SK-N-SH (cell line): ENCODE results near the gene PDK2. TPM values are rescaled to one million over a fixed set of nuclear protein-coding genes. Genes with fewer than 3 reads are reported as not detected.

Experiments used
- CTCF ChIA-PET: fragments of 300-600, 350-600 bp; formaldehyde crosslinking; extraction: SDS; loops from one replicate; lab custom pipeline; 2021; lab: Yijun Ruan, JAX
- POLR2A ChIA-PET: fragments of 350-600 bp; sonication (Branson Sonifier 250); formaldehyde crosslinking; extraction: SDS; loops from one replicate; lab custom pipeline; 2020; ENCODE audit warnings: antibody characterized with exemption, inconsistent platforms; lab: Yijun Ruan, JAX
- DNase-seq: peaks from one replicate; pipeline ENCODE4 v3.0.0; 2012
- H2AFZ ChIP-seq: fragments of 200-600 bp; sonication (generic); 2 replicates; pipeline ENCODE4 v1.8.1; 2016; ENCODE audit warnings: antibody characterized with exemption, mild to moderate bottlenecking, low read depth
- H3F3A ChIP-seq: fragments of 200-600 bp; sonication (generic); replicated peaks from 2 replicates; pipeline ENCODE3; 2016; ENCODE audit warnings: antibody characterized with exemption, mild to moderate bottlenecking; ENCODE audit not compliant: insufficient read depth
- H3K27ac ChIP-seq, 2 experiments: fragments of 200-500 bp in 1 of 2; fragments of 200-600 bp in 1 of 2; sonication (Bioruptor generic) in 1 of 2; sonication (generic), shearing (Covaris generic) in 1 of 2; 2 replicates each; pipeline versions ENCODE4 v1.5.1 to v1.6.1; 2014 to 2016; ENCODE audit warnings: low read depth in 2 of 2, inconsistent platforms in 1 of 2, low read length in 1 of 2, mild to moderate bottlenecking in 1 of 2, mixed read lengths in 1 of 2
- H3K27me3 ChIP-seq: fragments of 200-600 bp; sonication (generic), shearing (Covaris generic); 2 replicates; pipeline ENCODE4 v1.6.1; 2016; ENCODE audit warnings: mixed run types; ENCODE audit not compliant: insufficient read depth
- H3K36me3 ChIP-seq, 2 experiments: fragments of 200-500 bp in 1 of 2; fragments of 200-600 bp in 1 of 2; sonication (Bioruptor generic) in 1 of 2; sonication (generic) in 1 of 2; replicated peaks in 1 of 2; 2 replicates each; pipeline versions ENCODE3 to v1.5.1; 2014 to 2016; ENCODE audit warnings: low read length in 1 of 2, mild to moderate bottlenecking in 1 of 2; ENCODE audit not compliant: insufficient read depth in 2 of 2, control insufficient read depth in 1 of 2
- H3K4me1 ChIP-seq, 2 experiments: fragments of 200-500 bp in 1 of 2; fragments of 200-600 bp in 1 of 2; sonication (Bioruptor generic) in 1 of 2; sonication (generic), shearing (Covaris generic) in 1 of 2; 2 replicates each; pipeline versions ENCODE4 v1.5.1 to v1.6.1; 2014 to 2016; ENCODE audit warnings: low read depth in 1 of 2, low read length in 1 of 2, mixed run types in 1 of 2; ENCODE audit not compliant: insufficient read depth in 2 of 2, control insufficient read depth in 1 of 2
- H3K4me2 ChIP-seq: fragments of 200-600 bp; sonication (generic), shearing (Covaris generic); 2 replicates; pipeline ENCODE4 v1.6.1; 2017; ENCODE audit warnings: mixed run types
- H3K4me3 ChIP-seq, 2 experiments: fragments of 200-500 bp in 1 of 2; fragments of 200-600 bp in 1 of 2; sonication (Bioruptor generic) in 1 of 2; sonication (generic), shearing (Covaris generic) in 1 of 2; 2 replicates each; pipeline versions ENCODE4 v1.5.1 to v1.8.1; 2014 to 2016; ENCODE audit warnings: low read depth in 2 of 2, inconsistent platforms in 1 of 2, low read length in 1 of 2, mild to moderate bottlenecking in 1 of 2, mixed read lengths in 1 of 2, moderate library complexity in 1 of 2
- H3K79me2 ChIP-seq: fragments of 200-600 bp; sonication (generic); 2 replicates; pipeline ENCODE4 v1.8.1; 2017; ENCODE audit warnings: mild to moderate bottlenecking; ENCODE audit not compliant: insufficient read depth
- H3K9ac ChIP-seq: fragments of 200-600 bp; sonication (generic); 2 replicates; pipeline ENCODE4 v1.6.1; 2017; ENCODE audit warnings: mixed run types
- H3K9me2 ChIP-seq: fragments of 200-600 bp; sonication (generic); 2 replicates; pipeline ENCODE4 v1.6.1; 2017; ENCODE audit warnings: mixed run types
- H3K9me3 ChIP-seq: fragments of 200-600 bp; sonication (generic); 2 replicates; pipeline ENCODE4 v1.6.1; 2017; ENCODE audit warnings: mixed run types, mild to moderate bottlenecking, moderate library complexity
- H4K20me1 ChIP-seq: fragments of 200-600 bp; sonication (generic); 2 replicates; pipeline ENCODE4 v1.6.1; 2017; ENCODE audit warnings: mild to moderate bottlenecking, mixed run types; ENCODE audit not compliant: insufficient read depth
- ELF1 ChIP-seq: IDR thresholded peaks from 2 replicates; pipeline ENCODE4 v1.4.0; 2012
- EP300 ChIP-seq, 2 experiments: IDR thresholded peaks; 2 replicates each; pipeline versions ENCODE4 v1.4.0 to v1.6.1; 2012; ENCODE audit warnings: borderline replicate concordance in 1 of 2, low read depth in 1 of 2, low read length in 1 of 2
- FOXJ3 ChIP-seq: sonication (generic); formaldehyde crosslinking; IDR thresholded peaks from 2 replicates; pipeline ENCODE4 v1.5.1; 2020; ENCODE audit warnings: mild to moderate bottlenecking, missing genetic modification reagents
- FOXM1 ChIP-seq: IDR thresholded peaks from 2 replicates; pipeline ENCODE4 v1.4.0; 2012; ENCODE audit warnings: low read depth, mild to moderate bottlenecking
- JUND ChIP-seq: IDR thresholded peaks from 2 replicates; pipeline ENCODE4 v1.4.0; 2012
- MEF2A ChIP-seq: IDR thresholded peaks from 2 replicates; pipeline ENCODE4 v1.4.0; 2012; ENCODE audit warnings: low read depth, borderline replicate concordance
- MXI1 ChIP-seq: IDR thresholded peaks from 2 replicates; pipeline ENCODE4 v1.6.1; 2012; ENCODE audit warnings: mild to moderate bottlenecking, low read depth, low read length, improper control_type of control experiment
- NRF1 ChIP-seq: IDR thresholded peaks from 2 replicates; pipeline ENCODE4 v1.6.1; 2012; ENCODE audit warnings: low read depth, mild to moderate bottlenecking, low read length
- POLR2AphosphoS5 ChIP-seq: IDR thresholded peaks from 2 replicates; pipeline ENCODE4 v1.6.1; 2012; ENCODE audit warnings: low read depth, low read length
- RCOR1 ChIP-seq: fragments of 150-350 bp; IDR thresholded peaks from 2 replicates; pipeline ENCODE4 v1.6.1; 2017; ENCODE audit warnings: antibody characterized with exemption, low read length
- RFX5 ChIP-seq: IDR thresholded peaks from 2 replicates; pipeline ENCODE4 v1.6.1; 2012; ENCODE audit warnings: mild to moderate bottlenecking, improper control_type of control experiment, low read length
- RXRA ChIP-seq: IDR thresholded peaks from 2 replicates; pipeline ENCODE4 v1.4.0; 2012; ENCODE audit warnings: low read depth, mild to moderate bottlenecking, borderline replicate concordance
- SMC3 ChIP-seq: IDR thresholded peaks from 2 replicates; pipeline ENCODE4 v1.6.1; 2012; ENCODE audit warnings: low read depth, low read length, improper control_type of control experiment
- WGBS: methylation state at CpG from one replicate; pipeline ENCODE4 v1.1.6; 2017; ENCODE audit warnings: low lambda C conversion rate; 5-methylcytosine and 5-hydroxymethylcytosine counted together
- polyA plus RNA-seq, 3 experiments: library from polyadenylated mRNA; depleted of rRNA; stranded (reverse); fragments of >200 nt; gene quantifications; 2 replicates each; pipeline ENCODE4 v1.2.3, GENCODE V29; 2012
- TF ChIP-seq, protein P1 (sequence below): fragments of 200-600 bp; sonication (generic); IDR thresholded peaks from 2 replicates; pipeline ENCODE4 v1.6.1; 2017; ENCODE audit warnings: antibody characterized with exemption, mild to moderate bottlenecking, moderate library complexity
- TF ChIP-seq, protein P2 (sequence below): IDR thresholded peaks from 2 replicates; pipeline ENCODE4; 2012
- TF ChIP-seq, protein P3 (sequence below): IDR thresholded peaks from 2 replicates; pipeline ENCODE4 v1.4.0; 2012; ENCODE audit warnings: low read depth
- TF ChIP-seq, protein P4 (sequence below): fragments of 150-350 bp; IDR thresholded peaks from 2 replicates; pipeline ENCODE4 v1.6.1; 2017; ENCODE audit warnings: antibody characterized with exemption, low read length, low read depth, borderline replicate concordance
- TF ChIP-seq, protein P5 (sequence below): fragments of 150-350 bp; IDR thresholded peaks from 2 replicates; pipeline ENCODE4 v1.6.1; 2016; ENCODE audit warnings: mild to moderate bottlenecking, low read depth, low read length

PDK2 gene
- polyA plus RNA-seq, 1 of the 3 experiments (the other 2 are of a cell fraction): 124 TPM

DNA sequence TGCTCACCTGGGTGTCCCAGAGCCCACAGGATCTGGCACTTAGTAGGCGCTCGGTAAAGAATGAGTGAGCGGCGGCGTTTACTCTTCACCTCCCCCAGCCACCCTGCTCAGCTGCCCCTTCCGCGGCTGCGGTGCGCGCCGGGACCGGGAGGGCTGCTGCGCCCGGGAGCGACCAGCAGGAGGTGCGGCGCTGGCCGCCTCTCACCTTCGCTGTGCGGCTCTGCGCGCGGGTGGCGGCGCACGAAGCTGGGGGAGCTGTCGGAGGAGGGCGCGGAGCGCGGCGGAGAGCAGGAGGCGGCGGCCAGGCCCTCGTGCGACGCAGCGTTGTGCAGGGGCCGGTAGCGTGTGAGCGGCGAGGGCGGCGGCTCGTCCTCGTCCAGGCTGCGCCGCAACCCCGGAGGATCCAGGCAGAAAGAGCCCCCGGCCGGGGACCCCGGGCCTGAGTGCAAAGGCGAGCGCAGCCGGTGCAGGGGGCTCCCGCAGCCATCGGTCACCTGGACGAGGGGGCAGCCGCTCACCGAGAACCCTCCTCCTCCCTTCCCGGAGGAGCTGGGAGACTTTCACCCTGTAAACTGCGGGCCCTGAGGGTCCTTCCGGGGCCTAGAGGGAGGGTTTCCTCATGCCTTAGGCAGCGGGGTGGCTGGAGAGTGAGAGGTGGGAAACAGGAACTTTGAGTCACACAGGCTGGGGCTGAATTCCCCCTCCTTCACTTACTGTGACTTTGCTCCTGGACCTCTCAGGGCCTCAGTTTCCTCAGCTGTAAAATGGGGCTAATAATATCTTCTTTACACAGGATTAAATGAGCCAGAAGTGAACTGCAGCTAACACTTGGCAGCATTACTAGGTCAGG is 22.3 kb downstream of the PDK2 start:
- Histone ChIP-seq H3K36me3 (no peaks in the 10 kb centered on the region), H3K4me2 (no peak overlapping the region), H3K4me3 (no peak overlapping the region; a peak in 1 of 4 replicates), H3K9me3 (no peaks in the 10 kb centered on the region), H3K27ac (no peak overlapping the region), H3K27me3 (no peaks in the 10 kb centered on the region), H3K9me2 (no peaks in the 10 kb centered on the region), H3F3A (no peaks in the 10 kb centered on the region), H2AFZ (no peak overlapping the region), H4K20me1 (no peaks in the 10 kb centered on the region), H3K4me1 (peaks cover 0 to 3% of the 10 kb centered on the region in 2 experiments; a peak in 1 of 4 replicates), H3K79me2 (no peaks in the 10 kb centered on the region), H3K9ac (no peak overlapping the region)
- POLR2A ChIA-PET: no interaction called here
- 78% methylated on average over 64 of the region's 64 CpGs for WGBS
- CTCF ChIA-PET: interaction anchor here (0.6 to 16.3 kb wide), 10 partner anchors 10 to 266 kb away, joined by 3 to 297 read pairs (median 4); partner anchors contain the start of genes COL1A1, PDK2 and SAMD14
- TF ChIP-seq, protein P1, sequence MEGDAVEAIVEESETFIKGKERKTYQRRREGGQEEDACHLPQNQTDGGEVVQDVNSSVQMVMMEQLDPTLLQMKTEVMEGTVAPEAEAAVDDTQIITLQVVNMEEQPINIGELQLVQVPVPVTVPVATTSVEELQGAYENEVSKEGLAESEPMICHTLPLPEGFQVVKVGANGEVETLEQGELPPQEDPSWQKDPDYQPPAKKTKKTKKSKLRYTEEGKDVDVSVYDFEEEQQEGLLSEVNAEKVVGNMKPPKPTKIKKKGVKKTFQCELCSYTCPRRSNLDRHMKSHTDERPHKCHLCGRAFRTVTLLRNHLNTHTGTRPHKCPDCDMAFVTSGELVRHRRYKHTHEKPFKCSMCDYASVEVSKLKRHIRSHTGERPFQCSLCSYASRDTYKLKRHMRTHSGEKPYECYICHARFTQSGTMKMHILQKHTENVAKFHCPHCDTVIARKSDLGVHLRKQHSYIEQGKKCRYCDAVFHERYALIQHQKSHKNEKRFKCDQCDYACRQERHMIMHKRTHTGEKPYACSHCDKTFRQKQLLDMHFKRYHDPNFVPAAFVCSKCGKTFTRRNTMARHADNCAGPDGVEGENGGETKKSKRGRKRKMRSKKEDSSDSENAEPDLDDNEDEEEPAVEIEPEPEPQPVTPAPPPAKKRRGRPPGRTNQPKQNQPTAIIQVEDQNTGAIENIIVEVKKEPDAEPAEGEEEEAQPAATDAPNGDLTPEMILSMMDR: peak; percentile 30; the same call in 1 of the 2 replicates
- TF ChIP-seq JUND: no peak
- DNase-seq: no peak

DNA sequence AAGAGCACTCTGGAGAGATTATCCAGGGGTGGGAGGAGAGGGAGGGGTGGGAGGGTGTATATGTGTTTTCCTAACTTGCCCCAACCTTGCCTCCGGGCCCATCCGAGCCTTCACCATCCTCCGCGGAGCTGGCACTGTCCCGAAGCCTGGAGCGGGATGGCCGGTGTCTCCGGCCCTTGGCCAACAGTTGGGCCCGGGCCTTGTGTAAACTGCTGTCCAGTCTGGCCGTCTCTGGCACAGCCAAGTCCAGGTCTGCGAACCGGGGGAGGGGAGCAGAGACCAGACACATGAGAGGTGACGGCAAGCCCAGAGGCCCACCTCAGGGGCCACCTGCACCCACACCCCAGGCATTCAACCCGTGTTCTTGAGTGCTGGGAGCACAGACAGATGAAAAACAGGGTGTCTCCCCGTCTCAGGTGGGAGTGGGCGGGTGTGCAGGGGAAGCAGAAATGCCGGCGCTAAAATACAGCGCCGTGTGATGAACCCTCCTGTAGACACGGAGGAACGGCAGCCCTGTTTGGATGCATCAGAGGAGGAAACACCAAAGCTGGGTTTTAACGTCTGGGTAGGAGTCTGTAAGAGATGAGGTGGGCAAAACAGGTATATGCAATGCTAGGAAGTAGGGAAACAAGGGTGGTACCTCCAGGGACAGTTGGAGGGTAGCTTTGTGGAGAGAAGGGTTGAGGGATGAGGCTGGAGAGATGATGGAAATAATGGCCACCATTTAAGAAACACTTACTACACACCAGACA is 23.1 kb downstream of the PDK2 start:
- H3F3A ChIP-seq: no peaks in the 10 kb centered on the region
- H3K27ac ChIP-seq: no peak overlapping the region
- no peaks in the 10 kb centered on the region for H3K9me3 ChIP-seq
- ChIA-PET CTCF (interaction anchor here (0.6 to 16.3 kb wide), 12 partner anchors 9 to 178 kb away, joined by 3 to 297 read pairs (median 3); partner anchors contain the start of genes PDK2 and SAMD14), POLR2A (interaction anchor here (0.6 kb wide), 1 partner anchor 11 kb away, joined by 3 read pairs; no protein-coding TSS in a partner anchor)
- no peaks in the 10 kb centered on the region for H3K79me2 ChIP-seq
- H3K36me3 ChIP-seq: no peaks in the 10 kb centered on the region
- no peak overlapping the region for H3K9ac ChIP-seq
- H4K20me1 ChIP-seq: no peaks in the 10 kb centered on the region
- no peak overlapping the region for H3K4me2 ChIP-seq
- DNase-seq: no peak
- no peak overlapping the region for H2AFZ ChIP-seq
- no peaks in the 10 kb centered on the region for H3K9me2 ChIP-seq
- H3K4me1 ChIP-seq: no peaks in the 10 kb centered on the region; a peak in 1 of 4 replicates
- WGBS: 88% methylated on average over 23 of the region's 23 CpGs
- no peaks in the 10 kb centered on the region for H3K27me3 ChIP-seq
- H3K4me3 ChIP-seq: no peak overlapping the region
- no peak for TF ChIP-seq FOXJ3 (CRISPR knock-in tag)
- no peak for TF ChIP-seq RXRA
- TF ChIP-seq POLR2AphosphoS5: no peak
- TF ChIP-seq, protein P2, sequence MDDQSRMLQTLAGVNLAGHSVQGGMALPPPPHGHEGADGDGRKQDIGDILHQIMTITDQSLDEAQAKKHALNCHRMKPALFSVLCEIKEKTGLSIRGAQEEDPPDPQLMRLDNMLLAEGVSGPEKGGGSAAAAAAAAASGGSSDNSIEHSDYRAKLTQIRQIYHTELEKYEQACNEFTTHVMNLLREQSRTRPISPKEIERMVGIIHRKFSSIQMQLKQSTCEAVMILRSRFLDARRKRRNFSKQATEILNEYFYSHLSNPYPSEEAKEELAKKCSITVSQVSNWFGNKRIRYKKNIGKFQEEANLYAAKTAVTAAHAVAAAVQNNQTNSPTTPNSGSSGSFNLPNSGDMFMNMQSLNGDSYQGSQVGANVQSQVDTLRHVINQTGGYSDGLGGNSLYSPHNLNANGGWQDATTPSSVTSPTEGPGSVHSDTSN: no peak
- no peak for TF ChIP-seq MEF2A
- no peak for TF ChIP-seq RCOR1
- TF ChIP-seq RFX5: no peak
- no peak for TF ChIP-seq SMC3
- TF ChIP-seq, protein P3, sequence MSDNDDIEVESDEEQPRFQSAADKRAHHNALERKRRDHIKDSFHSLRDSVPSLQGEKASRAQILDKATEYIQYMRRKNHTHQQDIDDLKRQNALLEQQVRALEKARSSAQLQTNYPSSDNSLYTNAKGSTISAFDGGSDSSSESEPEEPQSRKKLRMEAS: no peak
- TF ChIP-seq, protein P4, sequence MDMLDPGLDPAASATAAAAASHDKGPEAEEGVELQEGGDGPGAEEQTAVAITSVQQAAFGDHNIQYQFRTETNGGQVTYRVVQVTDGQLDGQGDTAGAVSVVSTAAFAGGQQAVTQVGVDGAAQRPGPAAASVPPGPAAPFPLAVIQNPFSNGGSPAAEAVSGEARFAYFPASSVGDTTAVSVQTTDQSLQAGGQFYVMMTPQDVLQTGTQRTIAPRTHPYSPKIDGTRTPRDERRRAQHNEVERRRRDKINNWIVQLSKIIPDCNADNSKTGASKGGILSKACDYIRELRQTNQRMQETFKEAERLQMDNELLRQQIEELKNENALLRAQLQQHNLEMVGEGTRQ: no peak
- TF ChIP-seq EP300 (IDR thresholded peaks at IDR 0.05; ENCODE audit: borderline replicate concordance in 1 of 2, low read depth in 1 of 2, low read length in 1 of 2): no peak
- no peak for TF ChIP-seq FOXM1
- TF ChIP-seq, protein P5, sequence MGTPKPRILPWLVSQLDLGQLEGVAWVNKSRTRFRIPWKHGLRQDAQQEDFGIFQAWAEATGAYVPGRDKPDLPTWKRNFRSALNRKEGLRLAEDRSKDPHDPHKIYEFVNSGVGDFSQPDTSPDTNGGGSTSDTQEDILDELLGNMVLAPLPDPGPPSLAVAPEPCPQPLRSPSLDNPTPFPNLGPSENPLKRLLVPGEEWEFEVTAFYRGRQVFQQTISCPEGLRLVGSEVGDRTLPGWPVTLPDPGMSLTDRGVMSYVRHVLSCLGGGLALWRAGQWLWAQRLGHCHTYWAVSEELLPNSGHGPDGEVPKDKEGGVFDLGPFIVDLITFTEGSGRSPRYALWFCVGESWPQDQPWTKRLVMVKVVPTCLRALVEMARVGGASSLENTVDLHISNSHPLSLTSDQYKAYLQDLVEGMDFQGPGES: no peak
- TF ChIP-seq NRF1: no peak
- TF ChIP-seq MXI1: no peak
- TF ChIP-seq ELF1: no peak
